ENCODE data around the gene KRTAP4-2. TPM values are rescaled to one million over a fixed set of nuclear protein-coding genes. Genes with fewer than 3 reads are reported as not detected.
A peak's percentile ranks its signal among the peaks of the same experiment; 100 is the strongest.

KRTAP4-2 gene
- total and polyA plus RNA-seq, 2 of the 13 experiments (the other 11 are each of a cell fraction or from before 2014, with no cell fraction given): not detected

GRCh38 chr17:41223821-41224220 lies 45.8 kb upstream of the KRTAP4-2 start:
- no peaks in the 10 kb centered on the region for H4K20me1 ChIP-seq (ENCODE audit: insufficient read depth, low read length)
- intact Hi-C loops (cut with micrococcal nuclease; ENCODE audit: unreplicated experiment): no loop called here

More at GRCh38 chr17:41223821-41224220, 45.8 kb upstream of the KRTAP4-2 start:
- H3K27ac ChIP-seq (ENCODE audit: extremely low read length, insufficient read depth, low read length): no peak overlapping the region
- 1% methylated on average over 2 of the region's 2 CpGs for WGBS (ENCODE audit: low lambda C conversion rate)
- ChIA-PET POLR2A (no interaction called here), CTCF (ENCODE audit: low intra/inter-chr PET ratio, low total read pairs) (no interaction called here)
- TF ChIP-seq MAFK (conservative IDR thresholded peaks at IDR 0.05 in 1 of 2, IDR thresholded peaks at IDR 0.05 in 1 of 2; ENCODE audit: low read length in 2 of 2) (0 out of 4 replicates have a peak, but pooled peaks of 1 of the 2 experiments have one; percentile 1), MAFF (IDR thresholded peaks at IDR 0.05; ENCODE audit: low read depth, low read length) (peak; percentile 24; the same call in 1 of the 2 replicates), KDM5B (CRISPR knock-in tag; IDR thresholded peaks at IDR 0.05; ENCODE audit: borderline replicate concordance) (no peak), ZNF253 (CRISPR knock-in tag; IDR thresholded peaks at IDR 0.05; ENCODE audit: borderline replicate concordance) (no peak), STAT5B (CRISPR knock-in tag; IDR thresholded peaks at IDR 0.05) (no peak), CREB1 (IDR thresholded peaks at IDR 0.05) (peak; percentile 65; the same call in 1 of the 2 replicates), CREB1 (CRISPR knock-in tag; IDR thresholded peaks at IDR 0.05) (no peak), ZXDC (CRISPR knock-in tag; IDR thresholded peaks at IDR 0.05) (no peak), ZNF263 (CRISPR knock-in tag; IDR thresholded peaks at IDR 0.05) (no peak), ESRRA (CRISPR knock-in tag; IDR thresholded peaks at IDR 0.05; ENCODE audit: low read depth) (no peak)
- in situ Hi-C loops (cut with HindIII; ENCODE audit: extremely low pct_ligation_motif_present, low pct_unique_long_range_greater_than_20kb): no loop called here
- DNase-seq (ENCODE audit: low spot score) (no peak), ATAC-seq (no peak), FAIRE-seq (no peak)
- no peaks in the 10 kb centered on the region for H3K36me3 ChIP-seq (replicated peaks in 1 of 2; ENCODE audit: control insufficient read depth in 1 of 2, insufficient read depth in 2 of 2, low read length in 2 of 2)
- H2AFZ ChIP-seq (ENCODE audit: low read length): no peak overlapping the region
- H3K4me3 ChIP-seq (replicated peaks in 1 of 3; ENCODE audit: insufficient read depth in 1 of 3, low read depth in 2 of 3, low read length in 3 of 3): no peak overlapping the region
- no peaks in the 10 kb centered on the region; a peak in 3 of 5 replicates for H3K27me3 ChIP-seq (ENCODE audit: control insufficient read depth in 1 of 2, insufficient read depth in 2 of 2, low read length in 2 of 2)
- no peaks in the 10 kb centered on the region for H3K79me2 ChIP-seq (ENCODE audit: insufficient read depth, low read length)
- no peaks in the 10 kb centered on the region for H3K4me1 ChIP-seq (ENCODE audit: insufficient read depth, low read length)
- H3K9ac ChIP-seq (ENCODE audit: insufficient read depth, low read depth, low read length): no peak overlapping the region
- H3K9me3 ChIP-seq (ENCODE audit: low read length): no peaks in the 10 kb centered on the region
- BruUV-seq (replicated peaks): no TSS peak
- no peak overlapping the region for H3K4me2 ChIP-seq (ENCODE audit: low read depth, low read length)

Data from HepG2 (cell line).